HCT116 (cell line): ENCODE results near the gene KLHL22. TPM values are rescaled to one million over a fixed set of nuclear protein-coding genes. Genes with fewer than 3 reads are reported as not detected.

Experiments
- ATAC-seq: fragments of 200-7000 bp; cut with Tn5 transposase; 2 replicates; pipeline ENCODE4 v1.9.1; 2020; ENCODE audit warnings: mild to moderate bottlenecking, moderate library complexity
- BruUV-seq: library from RNA; stranded (reverse); fragments of 400-500 nt; replicated peaks from 2 replicates; lab custom pipeline; 2021; lab: Mats Ljungman, UMichigan
- CTCF ChIA-PET: fragments of 300-600 bp; sonication (Branson Sonifier 250); formaldehyde crosslinking; loops from one replicate; lab custom pipeline; 2021; ENCODE audit warnings: antibody characterized with exemption; lab: Charles Lee
- POLR2A ChIA-PET: fragments of 300-600, 350-600 bp; sonication (Branson Sonifier 250); formaldehyde crosslinking; loops from one replicate; lab custom pipeline; 2021; ENCODE audit warnings: antibody characterized with exemption; lab: Charles Lee
- RAD21 ChIA-PET, 2 experiments: fragments of 300-600 bp; sonication (Branson Sonifier 250); formaldehyde crosslinking; loops; one replicate each; lab custom pipeline; 2023; ENCODE audit warnings: low total read pairs in 2 of 2; ENCODE audit not compliant: uncharacterized antibody in 2 of 2, unreplicated experiment in 2 of 2, low non-redundant PET in 1 of 2; lab: Charles Lee
- DNase-seq: peaks from one replicate; pipeline ENCODE4 v3.0.0-alpha.2; 2010; ENCODE audit warnings: low read depth, low spot score
- H2AFZ ChIP-seq: fragments of 200-600 bp; shearing (Covaris generic), sonication (generic); 2 replicates; pipeline ENCODE4 v1.6.1; 2017; ENCODE audit warnings: low read depth, mixed run types, mixed read lengths, antibody characterized with exemption, low read length; ENCODE audit not compliant: poor library complexity, severe bottlenecking
- H3K27ac ChIP-seq: 2 replicates; pipeline ENCODE4 v1.5.1; 2012; ENCODE audit warnings: low read depth, low read length
- H3K27me3 ChIP-seq: fragments of 200-600 bp; sonication (generic); 2 replicates; pipeline ENCODE4 v1.6.1; 2016; ENCODE audit warnings: mixed run types, low read length, mixed read lengths; ENCODE audit not compliant: insufficient read depth
- H3K36me3 ChIP-seq, 2 experiments: fragments of 200-500 bp in 1 of 2; fragments of 200-600 bp in 1 of 2; sonication (Bioruptor generic) in 1 of 2; sonication (generic) in 1 of 2; 2 replicates each; pipeline versions ENCODE4 v1.5.1 to v1.6.1; 2014 to 2016; ENCODE audit warnings: low read length in 2 of 2, inconsistent platforms in 1 of 2, mixed read lengths in 1 of 2, mixed run types in 1 of 2; ENCODE audit not compliant: insufficient read depth in 2 of 2, control insufficient read depth in 1 of 2
- H3K4me1 ChIP-seq, 2 experiments: fragments of 200-600 bp in 1 of 2; sonication (generic) in 1 of 2; 2 replicates each; pipeline versions ENCODE4 v1.5.1 to v1.6.1; 2012 to 2017; ENCODE audit warnings: low read length in 2 of 2, inconsistent platforms in 1 of 2, mild to moderate bottlenecking in 1 of 2, mixed read lengths in 1 of 2, mixed run types in 1 of 2, moderate library complexity in 1 of 2; ENCODE audit not compliant: insufficient read depth in 2 of 2, control insufficient read depth in 1 of 2
- H3K4me2 ChIP-seq: fragments of 200-600 bp; sonication (generic); 2 replicates; pipeline ENCODE4 v1.6.1; 2017; ENCODE audit warnings: mixed run types, low read length, mixed read lengths
- H3K4me3 ChIP-seq, 2 experiments: fragments of 200-600 bp in 1 of 2; sonication (generic) in 1 of 2; replicated peaks in 1 of 2; 2 replicates each; pipeline ENCODE4 v1.5.1; 2011 to 2016; ENCODE audit warnings: low read length in 2 of 2, control low read depth in 1 of 2, low read depth in 1 of 2, mild to moderate bottlenecking in 1 of 2, mixed read lengths in 1 of 2, mixed run types in 1 of 2
- H3K79me2 ChIP-seq: fragments of 200-600 bp; sonication (generic); 2 replicates; pipeline ENCODE4 v1.6.1; 2017; ENCODE audit warnings: mild to moderate bottlenecking, mixed run types, low read length, moderate library complexity, mixed read lengths; ENCODE audit not compliant: insufficient read depth
- H3K9ac ChIP-seq: fragments of 200-600 bp; sonication (generic); 2 replicates; pipeline ENCODE4 v1.6.1; 2016; ENCODE audit warnings: low read length, mixed read lengths
- H3K9me2 ChIP-seq: fragments of 200-600 bp; sonication (generic), shearing (Covaris generic); 2 replicates; pipeline ENCODE4 v1.6.1; 2017; ENCODE audit warnings: mixed run types, mild to moderate bottlenecking, moderate library complexity; ENCODE audit not compliant: insufficient read depth
- H3K9me3 ChIP-seq, 2 experiments: fragments of 200-500 bp in 1 of 2; fragments of 200-600 bp in 1 of 2; sonication (Bioruptor generic) in 1 of 2; sonication (generic) in 1 of 2; 2 replicates each; pipeline ENCODE4 v1.6.1; 2014 to 2017; ENCODE audit warnings: low read length in 2 of 2, mixed read lengths in 2 of 2, inconsistent platforms in 1 of 2, low read depth in 1 of 2, mild to moderate bottlenecking in 1 of 2, mixed run types in 1 of 2, moderate library complexity in 1 of 2; ENCODE audit not compliant: control insufficient read depth in 1 of 2, insufficient read depth in 1 of 2
- H4K20me1 ChIP-seq: fragments of 200-600 bp; sonication (generic), shearing (Covaris generic); 2 replicates; pipeline ENCODE4 v1.6.1; 2017; ENCODE audit warnings: mixed run types, mild to moderate bottlenecking, moderate library complexity; ENCODE audit not compliant: insufficient read depth
- CBX3 ChIP-seq: IDR thresholded peaks from 2 replicates; pipeline ENCODE4 v1.6.1; 2012; ENCODE audit warnings: low read depth
- EGR1 ChIP-seq: IDR thresholded peaks from 2 replicates; pipeline ENCODE4 v1.6.1; 2012; ENCODE audit warnings: low read depth
- ELF1 ChIP-seq: IDR thresholded peaks from 2 replicates; pipeline ENCODE4 v1.6.1; 2012; ENCODE audit warnings: low read depth, borderline replicate concordance
- EZH2 ChIP-seq: fragments of 200-600 bp; sonication (generic); IDR thresholded peaks from 2 replicates; pipeline ENCODE4 v1.6.1; 2017; ENCODE audit warnings: antibody characterized with exemption, mixed run types
- FOSL1 ChIP-seq: IDR thresholded peaks from 2 replicates; pipeline ENCODE4 v1.6.1; 2012; ENCODE audit warnings: low read depth
- POLR2A ChIP-seq: IDR thresholded peaks from 2 replicates; pipeline ENCODE4 v1.7.0; 2011; ENCODE audit warnings: borderline replicate concordance; ENCODE audit not compliant: insufficient read depth, insufficient read length; ENCODE audit errors: extremely low read depth
- POLR2AphosphoS5 ChIP-seq: IDR thresholded peaks from 2 replicates; pipeline ENCODE4 v1.6.1; 2011; ENCODE audit warnings: mild to moderate bottlenecking, low read depth, low read length, moderate library complexity
- RAD21 ChIP-seq: IDR thresholded peaks from 2 replicates; pipeline ENCODE4 v1.6.1; 2012; ENCODE audit warnings: low read depth, mild to moderate bottlenecking
- SIN3A ChIP-seq: IDR thresholded peaks from 2 replicates; pipeline ENCODE4 v1.6.1; 2012; ENCODE audit warnings: low read depth
- SP1 ChIP-seq: IDR thresholded peaks from 2 replicates; pipeline ENCODE4 v1.6.1; 2012; ENCODE audit warnings: low read depth
- SRF ChIP-seq: IDR thresholded peaks from 2 replicates; pipeline ENCODE4 v1.6.1; 2012; ENCODE audit warnings: low read depth
- YY1 ChIP-seq: IDR thresholded peaks from 2 replicates; pipeline ENCODE4 v1.6.1; 2011; ENCODE audit warnings: low read length, low read depth, moderate library complexity, mild to moderate bottlenecking; ENCODE audit not compliant: insufficient replicate concordance; ENCODE audit errors: extremely low read depth
- ZFX ChIP-seq: fragments of 450-650 bp; IDR thresholded peaks from 2 replicates; pipeline ENCODE4 v1.6.1; 2017
- ZNF274 ChIP-seq: fragments of 200-500 bp; sonication (Bioruptor generic); IDR thresholded peaks from 2 replicates; pipeline ENCODE4 v1.6.1; 2014; ENCODE audit warnings: mild to moderate bottlenecking, low read depth, low read length, inconsistent platforms
- intact Hi-C: fragments of 100-400 bp; cut with micrococcal nuclease; formaldehyde crosslinking; loops from 2 replicates; pipeline ENCODE4 v1.10.0; 2022
- total RNA-seq: library from RNA; stranded (reverse); gene quantifications from one replicate; pipeline ENCODE4 v1.2.1, GENCODE V29; 2021; ENCODE audit not compliant: unreplicated experiment
- TF ChIP-seq, protein P1 (sequence below): IDR thresholded peaks from 2 replicates; pipeline ENCODE4 v1.6.1; 2012
- TF ChIP-seq, protein P2 (sequence below): IDR thresholded peaks from 2 replicates; pipeline ENCODE4 v1.6.1; 2011; ENCODE audit warnings: mild to moderate bottlenecking, low read length, moderate library complexity; ENCODE audit not compliant: insufficient replicate concordance; ENCODE audit errors: extremely low read depth
- TF ChIP-seq, protein P3 (sequence below): IDR thresholded peaks from 2 replicates; pipeline ENCODE4 v1.6.1; 2012
- TF ChIP-seq, protein P4 (sequence below), 3 experiments: fragments of 200-600 bp in 1 of 3; sonication (generic) in 1 of 3; IDR thresholded peaks in 2 of 3; conservative IDR thresholded peaks in 1 of 3; 2 replicates each; pipeline ENCODE4 v1.5.1; 2012 to 2017; ENCODE audit warnings: low read depth in 2 of 3, low read length in 2 of 3, antibody characterized with exemption in 1 of 3, borderline replicate concordance in 1 of 3, control low read depth in 1 of 3, mild to moderate bottlenecking in 1 of 3, mixed read lengths in 1 of 3, mixed run types in 1 of 3, moderate library complexity in 1 of 3; ENCODE audit not compliant: insufficient read depth in 1 of 3

KLHL22 gene
- total RNA-seq, 1 experiment from 2014 or later = 16.4 TPM

DNA sequence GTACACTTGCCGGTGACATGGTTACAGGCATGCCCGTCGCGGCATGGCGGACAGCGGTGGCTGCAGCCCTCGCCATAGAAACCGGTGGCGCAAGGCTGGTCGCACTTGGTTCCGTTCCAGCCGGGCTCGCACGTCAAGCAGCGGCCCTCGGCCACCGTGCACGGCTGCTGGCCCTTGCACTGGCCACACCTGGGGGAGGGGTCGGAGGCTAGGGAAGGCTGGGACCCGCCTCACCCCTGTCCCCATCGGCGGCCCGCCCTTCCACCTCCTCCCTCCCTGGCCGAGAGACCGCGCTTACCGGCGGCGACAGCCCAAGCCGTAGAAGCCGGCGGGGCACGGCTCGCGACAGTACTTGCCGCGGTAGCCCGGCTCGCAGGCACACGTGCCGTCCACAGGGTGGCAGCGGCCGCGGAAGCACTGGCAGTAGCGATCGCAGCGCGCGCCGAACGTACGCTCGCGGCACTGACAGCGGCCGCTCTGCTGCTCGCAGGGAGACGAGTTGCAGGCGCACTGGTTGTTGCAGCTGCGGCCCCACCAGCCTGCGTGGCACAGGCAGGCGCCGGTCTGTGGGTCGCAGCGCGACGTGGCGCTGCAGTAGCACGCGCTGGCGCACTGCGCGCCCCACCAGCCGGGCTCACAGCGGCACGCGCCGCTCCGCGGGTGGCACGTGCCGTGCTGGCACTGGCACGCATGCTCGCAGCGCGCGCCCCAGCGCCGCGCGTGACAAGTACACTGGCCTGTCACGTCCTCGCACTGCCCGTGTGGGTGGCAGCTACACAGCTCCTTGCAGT, 64.7 kb downstream of the KLHL22 start (continued):
- TF ChIP-seq RAD21 (no peak), SIN3A (peak; percentile 51), ZFX (peak; percentile 34; the same call in 1 of the 2 replicates), FOSL1 (no peak), YY1 (no peak)
- TF ChIP-seq, protein P1, sequence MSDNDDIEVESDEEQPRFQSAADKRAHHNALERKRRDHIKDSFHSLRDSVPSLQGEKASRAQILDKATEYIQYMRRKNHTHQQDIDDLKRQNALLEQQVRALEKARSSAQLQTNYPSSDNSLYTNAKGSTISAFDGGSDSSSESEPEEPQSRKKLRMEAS = peak; percentile 92
- TF ChIP-seq, all 23 proteins: peak for 5

DNA sequence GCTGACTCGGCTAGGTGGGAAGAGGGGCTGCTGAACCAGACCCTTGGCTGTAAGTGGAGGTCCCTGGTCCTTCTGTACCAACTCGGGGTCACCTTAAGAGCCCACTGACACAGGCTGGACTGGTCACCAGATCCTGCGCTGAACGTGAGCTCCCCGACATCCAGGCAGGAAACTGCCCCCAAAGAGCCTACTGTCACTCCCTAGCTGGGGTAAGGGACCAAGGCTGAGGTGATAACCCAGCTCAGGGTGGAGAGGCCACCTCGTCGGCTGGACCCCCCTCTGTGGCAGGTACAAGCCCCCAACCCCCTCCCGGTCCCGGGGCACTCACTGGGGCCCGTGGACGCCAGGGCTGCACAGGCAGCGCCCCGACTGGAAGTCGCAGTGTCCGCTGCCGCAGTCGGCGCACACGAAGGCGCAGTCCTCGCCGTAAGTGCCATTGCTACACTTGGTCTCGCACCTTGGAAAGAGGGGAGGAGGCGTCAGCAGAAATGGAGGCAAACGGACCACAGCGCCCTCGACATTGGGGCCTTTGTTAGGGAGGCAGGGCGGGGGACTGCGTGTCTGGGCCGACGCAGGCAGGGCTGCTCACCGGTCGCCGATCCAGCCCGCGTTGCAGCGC, 65.4 kb downstream of the KLHL22 start:
- H4K20me1 ChIP-seq = no peaks in the 10 kb centered on the region
- ChIA-PET CTCF (interaction anchor here (1.6 kb wide), 1 partner anchor 12 kb away, joined by 19 read pairs; no protein-coding TSS in a partner anchor), POLR2A (interaction anchor here (1.1 kb wide), 1 partner anchor 12 kb away, joined by 3 read pairs; no protein-coding TSS in a partner anchor), RAD21 (no interaction called here)
- peak overlapping the region; percentile 90 for H3K4me2 ChIP-seq
- no peaks in the 10 kb centered on the region for H3K9me2 ChIP-seq
- peak overlapping the region; percentile 40; the same call in 1 of the 2 replicates for H3K9ac ChIP-seq
- H3K9me3 ChIP-seq = no peaks in the 10 kb centered on the region
- peaks cover 16 to 35% of the 10 kb centered on the region in 2 experiments for H3K4me1 ChIP-seq
- no peaks in the 10 kb centered on the region for H3K79me2 ChIP-seq
- no peaks in the 10 kb centered on the region for H3K27me3 ChIP-seq
- DNase-seq (no peak), ATAC-seq (no peak; the same call in 1 of the 2 replicates)
- no TSS peak for BruUV-seq
- H3K27ac ChIP-seq = peak overlapping the region; percentile 3; the same call in 1 of the 2 replicates
- H2AFZ ChIP-seq = no peak overlapping the region
- intact Hi-C loops = no loop called here
- H3K36me3 ChIP-seq = no peaks in the 10 kb centered on the region
- H3K4me3 ChIP-seq = peak overlapping the region; percentile 33 to 52; a peak in 3 of 4 replicates
- no peak for TF ChIP-seq POLR2AphosphoS5
- no peak for TF ChIP-seq POLR2A
- TF ChIP-seq ZNF274 = no peak
- TF ChIP-seq CBX3 = no peak
- TF ChIP-seq SP1 = no peak
- no peak for TF ChIP-seq EZH2
- TF ChIP-seq, protein P2, sequence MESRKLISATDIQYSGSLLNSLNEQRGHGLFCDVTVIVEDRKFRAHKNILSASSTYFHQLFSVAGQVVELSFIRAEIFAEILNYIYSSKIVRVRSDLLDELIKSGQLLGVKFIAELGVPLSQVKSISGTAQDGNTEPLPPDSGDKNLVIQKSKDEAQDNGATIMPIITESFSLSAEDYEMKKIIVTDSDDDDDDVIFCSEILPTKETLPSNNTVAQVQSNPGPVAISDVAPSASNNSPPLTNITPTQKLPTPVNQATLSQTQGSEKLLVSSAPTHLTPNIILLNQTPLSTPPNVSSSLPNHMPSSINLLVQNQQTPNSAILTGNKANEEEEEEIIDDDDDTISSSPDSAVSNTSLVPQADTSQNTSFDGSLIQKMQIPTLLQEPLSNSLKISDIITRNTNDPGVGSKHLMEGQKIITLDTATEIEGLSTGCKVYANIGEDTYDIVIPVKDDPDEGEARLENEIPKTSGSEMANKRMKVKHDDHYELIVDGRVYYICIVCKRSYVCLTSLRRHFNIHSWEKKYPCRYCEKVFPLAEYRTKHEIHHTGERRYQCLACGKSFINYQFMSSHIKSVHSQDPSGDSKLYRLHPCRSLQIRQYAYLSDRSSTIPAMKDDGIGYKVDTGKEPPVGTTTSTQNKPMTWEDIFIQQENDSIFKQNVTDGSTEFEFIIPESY = no peak
- TF ChIP-seq, protein P1 = no peak
- no peak for TF ChIP-seq SRF
- TF ChIP-seq, protein P3, sequence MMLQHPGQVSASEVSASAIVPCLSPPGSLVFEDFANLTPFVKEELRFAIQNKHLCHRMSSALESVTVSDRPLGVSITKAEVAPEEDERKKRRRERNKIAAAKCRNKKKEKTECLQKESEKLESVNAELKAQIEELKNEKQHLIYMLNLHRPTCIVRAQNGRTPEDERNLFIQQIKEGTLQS = no peak
- TF ChIP-seq ELF1 = no peak
- TF ChIP-seq EGR1 = no peak
- TF ChIP-seq, protein P4, sequence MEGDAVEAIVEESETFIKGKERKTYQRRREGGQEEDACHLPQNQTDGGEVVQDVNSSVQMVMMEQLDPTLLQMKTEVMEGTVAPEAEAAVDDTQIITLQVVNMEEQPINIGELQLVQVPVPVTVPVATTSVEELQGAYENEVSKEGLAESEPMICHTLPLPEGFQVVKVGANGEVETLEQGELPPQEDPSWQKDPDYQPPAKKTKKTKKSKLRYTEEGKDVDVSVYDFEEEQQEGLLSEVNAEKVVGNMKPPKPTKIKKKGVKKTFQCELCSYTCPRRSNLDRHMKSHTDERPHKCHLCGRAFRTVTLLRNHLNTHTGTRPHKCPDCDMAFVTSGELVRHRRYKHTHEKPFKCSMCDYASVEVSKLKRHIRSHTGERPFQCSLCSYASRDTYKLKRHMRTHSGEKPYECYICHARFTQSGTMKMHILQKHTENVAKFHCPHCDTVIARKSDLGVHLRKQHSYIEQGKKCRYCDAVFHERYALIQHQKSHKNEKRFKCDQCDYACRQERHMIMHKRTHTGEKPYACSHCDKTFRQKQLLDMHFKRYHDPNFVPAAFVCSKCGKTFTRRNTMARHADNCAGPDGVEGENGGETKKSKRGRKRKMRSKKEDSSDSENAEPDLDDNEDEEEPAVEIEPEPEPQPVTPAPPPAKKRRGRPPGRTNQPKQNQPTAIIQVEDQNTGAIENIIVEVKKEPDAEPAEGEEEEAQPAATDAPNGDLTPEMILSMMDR (IDR thresholded peaks at IDR 0.05 in 2 of 3, conservative IDR thresholded peaks at IDR 0.05 in 1 of 3; ENCODE audit: borderline replicate concordance in 1 of 3, insufficient read depth in 1 of 3, low read depth in 2 of 3, low read length in 2 of 3) = no peak
- TF ChIP-seq YY1 = no peak
- no peak for TF ChIP-seq RAD21
